Measurements from ENCODE around the gene HLA-DRB5.

Gene HLA-DRB5

GRCh38 chr6:32565511-32565910 is 35.4 kb upstream of the HLA-DRB5 start:
- no peak overlapping the region for H3K9ac ChIP-seq (ENCODE audit: low read length)
- H3K9me3 ChIP-seq (replicated peaks; ENCODE audit: insufficient read depth, low read length): no peaks in the 10 kb centered on the region
- H3F3A ChIP-seq (ENCODE audit: insufficient read depth, low read length): no peaks in the 10 kb centered on the region
- H3K4me1 ChIP-seq (ENCODE audit: low read length): no peaks in the 10 kb centered on the region
- H3K4me2 ChIP-seq (ENCODE audit: low read depth, low read length): no peak overlapping the region
- H3K27me3 ChIP-seq (replicated peaks; ENCODE audit: insufficient read depth, low read length): no peaks in the 10 kb centered on the region
- H3K9me2 ChIP-seq (replicated peaks; ENCODE audit: insufficient read depth, low read length): no peaks in the 10 kb centered on the region
- H3K27ac ChIP-seq (ENCODE audit: low read length): no peak overlapping the region
- no peaks in the 10 kb centered on the region for H3K36me3 ChIP-seq (replicated peaks; ENCODE audit: insufficient read depth, low read length)
- no peak overlapping the region for H2AFZ ChIP-seq (ENCODE audit: low read length)
- no peaks in the 10 kb centered on the region for H3K79me2 ChIP-seq (ENCODE audit: low read length)
- TF ChIP-seq EZH2 (optimal IDR thresholded peaks at IDR 0.05; ENCODE audit: low read depth, low read length) (no peak), CTCF (IDR thresholded peaks at IDR 0.05; ENCODE audit: low read length) (no peak), EZH2phosphoT487 (IDR thresholded peaks at IDR 0.05; ENCODE audit: low read length) (no peak)
- H3K4me3 ChIP-seq (ENCODE audit: low read length): no peak overlapping the region
- DNase-seq: no peak
- H4K20me1 ChIP-seq (ENCODE audit: insufficient read depth, low read length): no peaks in the 10 kb centered on the region

DNA sequence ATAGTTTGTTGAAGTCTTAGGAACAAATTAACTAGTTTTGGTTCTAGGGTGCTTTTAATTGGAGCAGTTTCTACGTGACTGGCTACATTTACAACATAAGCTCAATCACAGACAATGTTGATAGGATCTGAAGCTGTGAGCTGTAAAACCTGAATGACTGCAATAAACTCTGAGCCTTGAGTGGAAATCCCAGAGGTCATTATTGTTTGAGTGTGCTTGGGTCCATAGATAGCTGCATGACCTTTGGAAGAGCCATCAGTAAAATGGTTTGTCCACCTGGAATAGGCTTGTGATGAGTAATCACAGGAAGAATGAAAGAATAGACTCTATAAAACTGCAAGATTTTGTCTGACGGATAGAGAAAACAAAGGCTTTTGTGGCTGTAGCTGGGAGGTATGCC is 32.9 kb upstream of the HLA-DRB5 start:
- H3K9me3 ChIP-seq (replicated peaks; ENCODE audit: insufficient read depth, low read length): no peaks in the 10 kb centered on the region
- no peaks in the 10 kb centered on the region for H3K79me2 ChIP-seq (ENCODE audit: low read length)
- H3K4me2 ChIP-seq (ENCODE audit: low read depth, low read length): no peak overlapping the region
- H3K36me3 ChIP-seq (replicated peaks; ENCODE audit: insufficient read depth, low read length): no peaks in the 10 kb centered on the region
- no peak for DNase-seq
- H3K4me3 ChIP-seq (ENCODE audit: low read length): no peak overlapping the region
- no peak overlapping the region for H3K9ac ChIP-seq (ENCODE audit: low read length)
- H3F3A ChIP-seq (ENCODE audit: insufficient read depth, low read length): no peaks in the 10 kb centered on the region
- TF ChIP-seq EZH2 (optimal IDR thresholded peaks at IDR 0.05; ENCODE audit: low read depth, low read length) (no peak), EZH2phosphoT487 (IDR thresholded peaks at IDR 0.05; ENCODE audit: low read length) (no peak), CTCF (IDR thresholded peaks at IDR 0.05; ENCODE audit: low read length) (no peak)
- no peaks in the 10 kb centered on the region for H3K4me1 ChIP-seq (ENCODE audit: low read length)
- no peak overlapping the region for H2AFZ ChIP-seq (ENCODE audit: low read length)
- H4K20me1 ChIP-seq (ENCODE audit: insufficient read depth, low read length): no peaks in the 10 kb centered on the region
- H3K9me2 ChIP-seq (replicated peaks; ENCODE audit: insufficient read depth, low read length): no peaks in the 10 kb centered on the region
- no peaks in the 10 kb centered on the region for H3K27me3 ChIP-seq (replicated peaks; ENCODE audit: insufficient read depth, low read length)
- no peak overlapping the region for H3K27ac ChIP-seq (ENCODE audit: low read length)

GRCh38 chr6:32559747-32560146 is 29.7 kb upstream of the HLA-DRB5 start:
- Histone ChIP-seq H4K20me1 (ENCODE audit: insufficient read depth, low read length) (no peaks in the 10 kb centered on the region), H3K9me2 (replicated peaks; ENCODE audit: insufficient read depth, low read length) (no peaks in the 10 kb centered on the region), H3F3A (ENCODE audit: insufficient read depth, low read length) (no peaks in the 10 kb centered on the region), H3K4me1 (ENCODE audit: low read length) (no peaks in the 10 kb centered on the region), H3K27ac (ENCODE audit: low read length) (no peak overlapping the region), H3K9me3 (replicated peaks; ENCODE audit: insufficient read depth, low read length) (no peaks in the 10 kb centered on the region), H3K4me3 (ENCODE audit: low read length) (no peak overlapping the region), H2AFZ (ENCODE audit: low read length) (no peak overlapping the region), H3K79me2 (ENCODE audit: low read length) (no peaks in the 10 kb centered on the region), H3K36me3 (replicated peaks; ENCODE audit: insufficient read depth, low read length) (no peaks in the 10 kb centered on the region), H3K4me2 (ENCODE audit: low read depth, low read length) (no peak overlapping the region), H3K27me3 (replicated peaks; ENCODE audit: insufficient read depth, low read length) (no peaks in the 10 kb centered on the region), H3K9ac (ENCODE audit: low read length) (no peak overlapping the region)
- TF ChIP-seq EZH2 (optimal IDR thresholded peaks at IDR 0.05; ENCODE audit: low read depth, low read length) (no peak), CTCF (IDR thresholded peaks at IDR 0.05; ENCODE audit: low read length) (no peak), EZH2phosphoT487 (IDR thresholded peaks at IDR 0.05; ENCODE audit: low read length) (no peak)
- DNase-seq: no peak

All from MM.1S (cell line).